ENCODE results near the gene B4GALNT3. TPM values are rescaled to one million over a fixed set of nuclear protein-coding genes. Genes with fewer than 3 reads are reported as not detected.

The B4GALNT3 gene
- total RNA-seq, 3 donors from 2014 or later (not counting 1 experiment from before 2014, with no cell fraction given): 0.93 to 4.2 TPM; not detected in 1

DNA sequence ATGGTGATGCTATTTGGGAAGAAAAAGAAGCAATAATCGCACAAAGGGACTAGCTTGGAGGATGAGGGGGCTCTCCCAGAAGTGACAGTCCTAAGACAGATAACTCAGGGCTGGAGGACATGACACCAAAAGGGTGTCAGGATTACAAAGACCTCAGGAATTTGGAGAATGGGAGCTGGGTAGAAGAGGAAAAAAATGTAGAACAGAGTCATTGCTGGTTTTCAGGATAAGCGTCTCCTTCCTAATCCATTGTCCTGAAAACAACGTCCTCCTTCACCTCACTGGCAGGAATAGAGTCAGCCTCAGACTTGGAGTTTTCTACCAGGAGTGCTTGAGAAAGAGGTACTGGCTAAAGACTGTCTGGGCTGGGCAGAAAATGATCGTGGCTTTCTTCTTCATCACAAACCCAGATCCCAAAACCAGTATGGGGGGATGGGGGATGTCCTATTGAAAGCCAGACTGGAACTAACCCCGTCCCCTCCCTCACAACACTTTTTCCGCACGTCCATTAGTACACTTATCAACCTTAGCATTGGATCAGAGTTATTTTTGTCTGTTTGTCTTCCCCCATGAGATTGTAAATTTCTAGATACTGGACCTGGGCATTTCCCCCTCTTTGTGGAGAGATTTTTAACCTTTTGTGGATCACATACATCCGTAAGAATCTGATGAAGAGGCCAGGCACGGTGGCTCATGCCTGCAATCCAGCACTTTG lies 14.3 kb downstream of the B4GALNT3 start:
- TF ChIP-seq, protein P1, sequence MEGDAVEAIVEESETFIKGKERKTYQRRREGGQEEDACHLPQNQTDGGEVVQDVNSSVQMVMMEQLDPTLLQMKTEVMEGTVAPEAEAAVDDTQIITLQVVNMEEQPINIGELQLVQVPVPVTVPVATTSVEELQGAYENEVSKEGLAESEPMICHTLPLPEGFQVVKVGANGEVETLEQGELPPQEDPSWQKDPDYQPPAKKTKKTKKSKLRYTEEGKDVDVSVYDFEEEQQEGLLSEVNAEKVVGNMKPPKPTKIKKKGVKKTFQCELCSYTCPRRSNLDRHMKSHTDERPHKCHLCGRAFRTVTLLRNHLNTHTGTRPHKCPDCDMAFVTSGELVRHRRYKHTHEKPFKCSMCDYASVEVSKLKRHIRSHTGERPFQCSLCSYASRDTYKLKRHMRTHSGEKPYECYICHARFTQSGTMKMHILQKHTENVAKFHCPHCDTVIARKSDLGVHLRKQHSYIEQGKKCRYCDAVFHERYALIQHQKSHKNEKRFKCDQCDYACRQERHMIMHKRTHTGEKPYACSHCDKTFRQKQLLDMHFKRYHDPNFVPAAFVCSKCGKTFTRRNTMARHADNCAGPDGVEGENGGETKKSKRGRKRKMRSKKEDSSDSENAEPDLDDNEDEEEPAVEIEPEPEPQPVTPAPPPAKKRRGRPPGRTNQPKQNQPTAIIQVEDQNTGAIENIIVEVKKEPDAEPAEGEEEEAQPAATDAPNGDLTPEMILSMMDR (IDR thresholded peaks at IDR 0.05): no peak
- WGBS (ENCODE audit: insufficient coverage): 93% methylated on average over 5 of the region's 9 CpGs
- Histone ChIP-seq H3K27ac (ENCODE audit: low read length) (no peak overlapping the region), H3K36me3 (ENCODE audit: control insufficient read depth, insufficient read depth, low read length) (no peaks in the 10 kb centered on the region), H3K27me3 (ENCODE audit: control insufficient read depth, insufficient read depth, low read length) (no peaks in the 10 kb centered on the region), H3K9me3 (ENCODE audit: control insufficient read depth, insufficient read depth, low read length) (no peaks in the 10 kb centered on the region), H3K4me1 (ENCODE audit: control insufficient read depth, insufficient read depth, low read length) (no peaks in the 10 kb centered on the region), H3K4me3 (ENCODE audit: low read length) (no peak overlapping the region)
- Mint-ChIP-seq H3K4me1 (peaks cover 0 to 11% of the 10 kb centered on the region in 2 donors), H3K9me3 (no peaks in the 10 kb centered on the region), H3K27me3 (ENCODE audit: low read depth in 2 of 2) (peaks cover 18 to 28% of the 10 kb centered on the region in 2 donors), H3K4me3 (no peak overlapping the region), H3K36me3 (no peaks in the 10 kb centered on the region), H3K27ac (no peak overlapping the region)
- ATAC-seq: no peak
- intact Hi-C loops (cut with micrococcal nuclease): no loop called here
- no peak for DNase-seq

DNA sequence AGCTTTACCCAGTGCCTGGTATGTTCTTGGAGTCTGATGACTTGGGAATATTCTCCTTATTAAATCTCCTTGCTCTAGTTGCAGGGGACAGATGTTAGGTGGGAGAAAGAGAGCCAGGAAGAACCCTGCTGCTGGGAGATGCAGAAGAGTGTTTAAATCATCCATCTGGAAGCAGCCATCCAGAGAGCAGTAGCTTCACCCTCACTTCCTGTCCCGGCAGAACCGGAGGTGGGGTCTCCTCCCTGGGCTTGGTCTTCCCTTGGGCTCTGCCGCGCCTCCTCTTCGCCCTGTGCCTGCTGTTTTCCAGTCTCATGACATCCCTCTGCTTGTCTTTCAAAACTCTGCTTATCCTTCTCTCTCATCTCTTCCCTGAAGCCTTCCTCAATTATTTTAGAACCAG lies 15.5 kb downstream of the B4GALNT3 start:
- ATAC-seq (no peak), DNase-seq (no peak)
- H3K36me3 ChIP-seq (ENCODE audit: control insufficient read depth, insufficient read depth, low read length): no peaks in the 10 kb centered on the region
- H3K27ac ChIP-seq (ENCODE audit: low read length): no peak overlapping the region
- H3K4me1 ChIP-seq (ENCODE audit: control insufficient read depth, insufficient read depth, low read length): no peaks in the 10 kb centered on the region
- 32% methylated on average over 5 of the region's 5 CpGs for WGBS (ENCODE audit: insufficient coverage)
- intact Hi-C loops (cut with micrococcal nuclease): no loop called here
- Mint-ChIP-seq H3K9me3 (no peaks in the 10 kb centered on the region), H3K4me1 (peaks cover 0 to 11% of the 10 kb centered on the region in 2 donors), H3K27ac (no peak overlapping the region), H3K4me3 (no peak overlapping the region), H3K36me3 (no peaks in the 10 kb centered on the region), H3K27me3 (ENCODE audit: low read depth in 2 of 2) (peaks cover 23 to 28% of the 10 kb centered on the region in 2 donors)
- TF ChIP-seq, protein P1 (IDR thresholded peaks at IDR 0.05): no peak
- H3K9me3 ChIP-seq (ENCODE audit: control insufficient read depth, insufficient read depth, low read length): no peaks in the 10 kb centered on the region
- H3K4me3 ChIP-seq (ENCODE audit: low read length): no peak overlapping the region
- H3K27me3 ChIP-seq (ENCODE audit: control insufficient read depth, insufficient read depth, low read length): no peaks in the 10 kb centered on the region

DNA sequence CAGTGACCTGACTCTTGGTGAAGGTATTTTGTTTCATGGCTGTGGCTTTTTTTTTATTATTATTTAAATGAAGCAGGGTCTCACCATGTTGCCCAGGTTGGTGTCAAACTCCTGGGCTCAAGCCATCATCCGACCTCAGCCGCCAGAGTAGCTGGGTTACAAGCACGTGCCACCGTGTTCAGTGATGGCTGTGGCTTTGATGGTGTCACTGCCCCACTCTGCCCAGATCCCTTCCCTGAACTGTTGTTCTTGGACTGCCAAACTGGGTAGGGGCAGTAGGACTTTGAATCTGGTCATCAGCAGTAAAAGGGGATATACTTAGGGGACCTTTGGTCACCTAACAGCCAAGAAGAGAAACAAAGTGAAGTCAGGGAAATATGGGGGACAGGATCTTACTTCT lies 19.4 kb downstream of the B4GALNT3 start:
- no peak for DNase-seq
- intact Hi-C loops (cut with micrococcal nuclease): no loop called here
- no peak overlapping the region for H3K4me3 Mint-ChIP-seq
- no peak overlapping the region for H3K27ac Mint-ChIP-seq
- peaks cover 0 to 5% of the 10 kb centered on the region in 2 donors for H3K4me1 Mint-ChIP-seq
- H3K9me3 Mint-ChIP-seq: no peaks in the 10 kb centered on the region
- Histone ChIP-seq H3K27ac (ENCODE audit: low read length) (no peak overlapping the region), H3K27me3 (ENCODE audit: control insufficient read depth, insufficient read depth, low read length) (peaks cover 1% of the 10 kb centered on the region), H3K9me3 (ENCODE audit: control insufficient read depth, insufficient read depth, low read length) (no peaks in the 10 kb centered on the region), H3K4me1 (ENCODE audit: control insufficient read depth, insufficient read depth, low read length) (no peaks in the 10 kb centered on the region), H3K4me3 (ENCODE audit: low read length) (no peak overlapping the region), H3K36me3 (ENCODE audit: control insufficient read depth, insufficient read depth, low read length) (no peaks in the 10 kb centered on the region)
- H3K36me3 Mint-ChIP-seq: no peaks in the 10 kb centered on the region
- no peak for ATAC-seq
- 90% methylated on average over 4 of the region's 4 CpGs for WGBS (ENCODE audit: insufficient coverage)
- H3K27me3 Mint-ChIP-seq (ENCODE audit: low read depth in 2 of 2): peaks cover 24 to 36% of the 10 kb centered on the region in 2 donors
- TF ChIP-seq, protein P1 (IDR thresholded peaks at IDR 0.05): no peak

All from natural killer cell (primary cell).